OCI-LY3 (cell line): ENCODE measurements around the gene FAM83G.
"Not testable (repeated sequence)": the region's sequence is repeated elsewhere in the genome, so short reads cannot be mapped to it uniquely, and the experiment has no call there.

ENCODE experiments used
- EZH2phosphoT487 ChIP-seq: fragments of 200-600 bp; shearing (Covaris generic); IDR thresholded peaks from 2 replicates; pipeline ENCODE4 v1.6.1; 2018; ENCODE audit warnings: antibody characterized with exemption, mixed run types, low read depth
- TF ChIP-seq, protein P1 (sequence below): fragments of 200-600, 300-600 bp; sonication (generic); IDR thresholded peaks from 2 replicates; pipeline ENCODE4 v1.5.1; 2014; ENCODE audit warnings: antibody characterized with exemption, low read length, low read depth

DNA sequence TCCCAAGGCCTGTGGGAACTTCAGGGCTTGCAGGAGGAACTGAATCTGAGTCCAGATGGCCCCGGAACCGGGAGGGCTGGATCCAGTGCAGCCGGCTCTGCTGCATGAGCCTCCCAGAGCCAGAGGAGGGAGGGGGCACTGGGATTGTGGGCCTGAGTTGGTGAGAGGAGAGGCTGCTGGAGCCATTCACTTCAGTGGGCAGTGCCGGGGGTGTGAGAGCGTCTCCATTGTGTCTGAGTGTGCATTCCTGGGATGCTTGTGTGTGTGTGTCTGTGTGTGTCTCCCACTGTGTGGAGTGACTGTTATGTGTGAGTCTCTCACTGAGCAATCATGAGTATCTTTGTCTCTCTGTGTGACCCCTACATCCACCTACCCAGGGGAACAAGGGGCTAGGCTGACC, 25.2 kb upstream of the FAM83G start:
- TF ChIP-seq, protein P1, sequence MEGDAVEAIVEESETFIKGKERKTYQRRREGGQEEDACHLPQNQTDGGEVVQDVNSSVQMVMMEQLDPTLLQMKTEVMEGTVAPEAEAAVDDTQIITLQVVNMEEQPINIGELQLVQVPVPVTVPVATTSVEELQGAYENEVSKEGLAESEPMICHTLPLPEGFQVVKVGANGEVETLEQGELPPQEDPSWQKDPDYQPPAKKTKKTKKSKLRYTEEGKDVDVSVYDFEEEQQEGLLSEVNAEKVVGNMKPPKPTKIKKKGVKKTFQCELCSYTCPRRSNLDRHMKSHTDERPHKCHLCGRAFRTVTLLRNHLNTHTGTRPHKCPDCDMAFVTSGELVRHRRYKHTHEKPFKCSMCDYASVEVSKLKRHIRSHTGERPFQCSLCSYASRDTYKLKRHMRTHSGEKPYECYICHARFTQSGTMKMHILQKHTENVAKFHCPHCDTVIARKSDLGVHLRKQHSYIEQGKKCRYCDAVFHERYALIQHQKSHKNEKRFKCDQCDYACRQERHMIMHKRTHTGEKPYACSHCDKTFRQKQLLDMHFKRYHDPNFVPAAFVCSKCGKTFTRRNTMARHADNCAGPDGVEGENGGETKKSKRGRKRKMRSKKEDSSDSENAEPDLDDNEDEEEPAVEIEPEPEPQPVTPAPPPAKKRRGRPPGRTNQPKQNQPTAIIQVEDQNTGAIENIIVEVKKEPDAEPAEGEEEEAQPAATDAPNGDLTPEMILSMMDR: not testable (repeated sequence)
- not testable (repeated sequence) for TF ChIP-seq EZH2phosphoT487
